Stimulated activated CD8-positive, alpha-beta memory T cell treated with anti-CD3 and anti-CD28 coated beads, Interleukin-15, amount 100 ng/mL, for 4 hours (primary cell): ENCODE results near the gene PKN2.
"Not testable (repeated sequence)": the region's sequence is repeated elsewhere in the genome, so short reads cannot be mapped to it uniquely, and the experiment has no call there.

Source experiments
- DNase-seq, 2 donors: peaks; one replicate each; pipeline ENCODE4 v3.0.0-alpha.2; 2020; ENCODE audit warnings: low read depth in 2 of 2

PKN2 gene

DNA sequence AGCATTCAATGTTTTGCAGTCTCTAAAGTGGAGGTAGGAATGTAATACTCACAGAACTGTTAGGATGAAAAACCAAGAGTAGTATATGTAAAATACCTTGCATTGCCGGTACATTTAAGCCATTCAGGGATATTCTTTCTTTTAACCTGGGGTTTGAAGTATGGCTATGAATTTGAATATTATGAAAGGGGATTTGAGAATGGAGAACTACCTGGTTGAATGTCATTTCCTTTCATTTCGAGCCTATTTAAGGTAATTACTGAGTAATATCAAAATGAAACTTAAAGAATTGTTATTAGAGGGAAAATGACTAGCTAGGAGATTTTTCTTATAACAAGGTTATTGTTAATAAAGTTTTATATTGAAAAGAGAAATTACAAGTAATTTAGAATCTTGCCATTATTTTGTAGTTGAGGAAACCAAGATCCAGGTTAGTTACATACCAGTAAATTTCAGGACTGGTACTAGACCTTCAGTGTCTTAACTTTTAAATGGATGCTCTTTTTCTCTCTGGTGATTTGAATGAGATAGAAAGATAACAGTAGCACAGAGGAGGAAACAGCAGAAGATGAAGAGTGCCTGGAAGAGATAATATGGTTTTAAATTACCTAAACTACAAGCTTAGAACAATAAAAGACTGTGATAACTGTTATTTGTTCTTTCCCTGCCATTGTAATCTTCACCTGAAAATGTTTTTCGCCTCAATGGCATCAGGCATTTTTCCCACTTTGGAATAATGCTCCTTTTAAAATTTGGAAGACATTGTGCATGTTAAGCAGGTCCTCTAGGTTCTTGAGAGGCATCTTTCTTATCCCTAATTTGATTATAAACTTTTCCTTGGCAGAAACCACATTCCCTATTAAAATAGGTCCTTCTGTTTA, 103.2 kb downstream of the PKN2 start:
- DNase-seq: no peak

- DNase-seq: no peak
Observed at GRCh38 chr1:88791192-88791591, 107.1 kb downstream of the PKN2 start.

- no peak for DNase-seq
Observed at GRCh38 chr1:88799491-88799890, 115.4 kb downstream of the PKN2 start.

GRCh38 chr1:88800382-88801051, 116.4 kb downstream of the PKN2 start:
- peak in 1 of 2 donors; percentile 4 for DNase-seq

GRCh38 chr1:88801575-88802208, 117.6 kb downstream of the PKN2 start:
- no peak for DNase-seq

- no peak for DNase-seq
Observed at GRCh38 chr1:88802404-88802803, 118.3 kb downstream of the PKN2 start.

DNA sequence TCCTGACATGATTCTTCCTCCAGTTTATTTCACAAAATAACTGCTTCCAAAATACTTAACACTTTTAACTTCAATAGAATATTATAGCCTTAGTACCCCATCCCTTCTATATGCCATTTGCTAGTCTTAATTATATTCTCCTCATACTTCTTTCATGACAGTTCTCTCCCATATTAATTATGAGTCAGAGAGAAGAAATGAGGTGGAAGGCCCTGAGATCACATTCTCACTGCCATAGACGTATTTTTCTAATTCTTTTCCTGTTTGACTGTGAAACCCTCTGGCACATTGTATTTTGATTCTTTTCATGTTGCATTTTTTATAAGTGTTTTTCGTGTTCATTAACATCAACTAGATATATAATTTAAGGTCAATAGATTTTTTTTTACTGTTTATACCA, 118.9 kb downstream of the PKN2 start:
- DNase-seq: no peak

- no peak for DNase-seq
Observed at GRCh38 chr1:88803444-88803843, 119.4 kb downstream of the PKN2 start.

DNA sequence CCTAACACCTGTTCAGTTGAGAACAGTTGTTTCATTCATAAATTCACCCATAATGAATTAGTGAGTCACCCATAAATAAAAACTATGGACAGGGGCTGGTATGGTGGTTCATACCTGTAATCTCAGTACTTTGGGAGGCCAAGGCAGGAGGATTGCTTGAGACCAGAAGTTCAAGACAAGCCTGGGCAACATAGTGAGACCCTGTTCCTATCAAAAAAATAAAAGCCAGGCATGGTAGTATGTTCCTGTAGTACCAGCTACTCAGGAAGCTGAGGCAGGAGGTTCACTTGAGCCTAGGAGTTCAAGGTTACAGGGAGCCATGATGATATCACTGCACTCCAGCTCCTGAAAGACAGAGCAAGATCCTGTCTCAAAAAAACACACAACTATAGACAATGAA, 128.3 kb downstream of the PKN2 start:
- DNase-seq: no peak

- DNase-seq: no peak
Observed at GRCh38 chr1:88813471-88813870, 129.4 kb downstream of the PKN2 start.

DNA sequence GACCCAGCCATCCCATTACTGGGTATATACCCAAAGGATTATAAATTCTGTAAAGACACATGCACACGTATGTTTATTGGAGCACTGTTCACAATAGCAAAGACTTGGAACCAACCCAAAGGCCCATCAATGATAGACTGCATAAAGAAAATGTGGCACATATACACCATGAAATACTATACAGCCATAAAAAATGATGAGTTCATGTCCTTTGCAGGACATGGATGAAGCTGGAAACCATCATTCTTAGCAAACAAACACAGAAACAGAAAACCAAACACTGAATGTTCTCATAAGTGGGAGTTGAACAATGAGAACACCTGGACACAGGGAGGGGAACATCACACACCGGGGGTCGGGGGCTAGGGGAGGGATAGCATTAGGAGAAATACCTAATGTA, 135.6 kb downstream of the PKN2 start:
- not testable (repeated sequence) for DNase-seq

DNA sequence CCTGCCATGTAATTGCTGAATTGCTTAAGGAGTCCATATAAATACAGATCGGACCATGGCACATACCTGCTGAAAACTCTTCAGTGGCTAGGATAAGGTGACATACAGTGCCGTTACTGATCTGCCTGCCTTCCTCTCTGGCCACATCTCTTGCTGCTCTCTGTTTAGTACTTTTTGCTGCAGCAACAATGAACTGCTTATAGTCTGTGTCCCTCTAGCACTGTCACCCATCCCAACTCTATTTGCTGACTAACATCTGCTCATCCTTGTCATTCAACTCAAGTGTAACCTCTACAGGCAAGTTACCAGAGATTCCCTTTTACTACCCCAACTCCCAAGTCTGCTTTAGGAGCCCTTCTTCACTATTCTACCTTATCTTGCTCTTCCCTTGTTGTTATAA, 141.6 kb downstream of the PKN2 start:
- no peak for DNase-seq

DNA sequence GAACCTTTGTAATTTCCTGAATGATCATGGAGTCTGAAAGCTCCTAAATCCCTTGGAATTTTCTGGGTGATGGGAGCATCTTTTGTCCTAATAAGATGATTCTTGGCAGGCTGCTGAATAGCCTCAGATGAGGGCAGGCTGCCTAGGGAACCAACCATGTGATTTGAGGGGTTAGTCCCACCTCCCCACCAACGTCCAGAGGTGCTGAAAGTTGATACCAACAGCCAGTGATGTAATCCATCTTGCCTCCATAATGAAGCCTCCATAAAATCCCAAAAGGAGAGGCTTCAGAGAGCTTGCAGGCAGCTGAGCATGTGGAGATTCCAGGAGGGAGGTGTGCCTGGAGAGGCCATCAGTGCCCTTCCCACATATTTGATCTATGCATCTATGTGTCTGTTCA, 163.6 kb downstream of the PKN2 start:
- no peak for DNase-seq

- DNase-seq: no peak
Observed at GRCh38 chr1:88851303-88852063, 167.4 kb downstream of the PKN2 start.

- no peak for DNase-seq
Observed at GRCh38 chr1:88867743-88868521, 183.9 kb downstream of the PKN2 start.

GRCh38 chr1:88869644-88870043, 185.6 kb downstream of the PKN2 start:
- not testable (repeated sequence) for DNase-seq

- DNase-seq: no peak
Observed at GRCh38 chr1:88873737-88874349, 189.8 kb downstream of the PKN2 start.

GRCh38 chr1:88875595-88875994, 191.5 kb downstream of the PKN2 start:
- DNase-seq: no peak

DNA sequence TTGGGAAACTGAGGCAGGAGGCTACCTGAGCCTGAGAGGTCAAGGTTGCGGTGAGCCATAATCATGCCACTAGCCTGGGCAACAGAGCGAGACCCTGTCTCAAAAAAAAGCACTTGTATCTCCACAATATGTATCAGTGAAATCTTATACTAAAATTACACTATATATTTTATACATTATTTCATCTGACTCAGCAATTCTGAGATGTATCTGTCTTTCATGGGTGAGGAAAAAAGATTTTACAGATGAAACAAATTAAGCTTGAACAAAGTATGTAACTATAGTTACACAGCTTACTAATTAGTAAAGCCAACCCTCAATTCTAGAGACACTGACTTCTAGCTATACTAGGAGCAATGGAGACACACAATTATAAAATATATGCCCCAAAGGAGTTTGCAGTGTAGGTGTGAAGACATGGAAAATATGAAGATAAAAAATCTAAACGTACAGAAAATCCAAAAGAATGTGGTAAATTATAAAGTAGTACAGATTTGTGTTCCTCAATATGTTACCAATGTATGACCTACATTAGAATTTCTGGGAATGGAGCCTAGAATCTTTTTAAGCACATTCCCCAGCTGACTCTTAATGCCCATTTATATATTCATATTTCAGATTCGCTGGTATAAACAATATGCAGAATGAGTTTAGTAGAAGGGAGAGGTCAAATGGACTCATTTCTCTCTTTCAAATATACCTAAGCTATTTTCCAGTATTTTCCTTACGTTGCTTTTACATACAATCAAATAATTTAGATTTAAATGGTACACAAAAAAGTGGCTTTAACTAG, 192.7 kb downstream of the PKN2 start:
- no peak for DNase-seq

GRCh38 chr1:88877382-88877825, 193.3 kb downstream of the PKN2 start:
- no peak for DNase-seq
